Measurements from ENCODE around the gene MARCHF6.
A peak's percentile ranks its signal among the peaks of the same experiment; 100 is the strongest.
"Not testable (repeated sequence)": the region's sequence is repeated elsewhere in the genome, so short reads cannot be mapped to it uniquely, and the experiment has no call there.

Gene MARCHF6

DNA sequence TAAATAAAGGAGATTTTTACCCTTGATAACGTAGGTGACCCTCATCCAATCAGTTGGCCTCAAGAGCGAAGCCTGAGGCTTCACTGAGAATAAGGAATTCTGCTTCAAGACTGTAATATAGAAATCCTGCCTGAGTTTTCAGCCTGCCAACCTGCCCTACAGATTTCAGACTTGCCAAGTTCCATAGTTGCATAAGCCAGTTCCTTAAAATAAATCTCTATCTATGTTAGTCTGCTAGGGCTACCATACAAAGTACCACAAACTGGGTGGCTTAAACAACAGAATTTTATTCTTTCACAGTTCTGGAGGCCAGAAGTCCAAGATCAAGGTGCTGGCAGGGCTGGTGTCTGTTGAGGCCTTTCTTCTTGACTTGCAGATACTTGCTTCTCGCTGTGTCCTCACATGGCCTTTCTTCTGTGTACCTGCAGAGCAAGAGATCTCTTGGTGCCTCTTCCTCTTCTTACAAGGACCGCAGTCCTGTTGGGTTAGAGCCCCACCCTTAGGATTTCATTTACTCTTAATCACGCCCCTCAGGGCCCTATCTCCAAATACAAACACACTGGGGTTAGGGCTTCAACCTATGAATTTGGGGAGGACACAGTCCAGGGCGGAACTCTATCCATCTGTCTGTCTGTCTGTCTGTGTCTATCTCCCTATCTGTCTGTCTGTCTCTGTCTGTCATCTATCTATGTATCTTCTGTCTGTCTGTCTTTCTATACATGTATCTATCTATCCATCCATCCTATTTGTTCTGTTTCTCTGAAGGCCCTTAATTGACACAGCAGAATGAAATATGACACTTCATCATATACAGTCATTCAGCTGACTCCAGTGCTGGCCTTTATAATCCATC, 28.8 kb upstream of the MARCHF6 start:
- DNase-seq, result no peak

DNA sequence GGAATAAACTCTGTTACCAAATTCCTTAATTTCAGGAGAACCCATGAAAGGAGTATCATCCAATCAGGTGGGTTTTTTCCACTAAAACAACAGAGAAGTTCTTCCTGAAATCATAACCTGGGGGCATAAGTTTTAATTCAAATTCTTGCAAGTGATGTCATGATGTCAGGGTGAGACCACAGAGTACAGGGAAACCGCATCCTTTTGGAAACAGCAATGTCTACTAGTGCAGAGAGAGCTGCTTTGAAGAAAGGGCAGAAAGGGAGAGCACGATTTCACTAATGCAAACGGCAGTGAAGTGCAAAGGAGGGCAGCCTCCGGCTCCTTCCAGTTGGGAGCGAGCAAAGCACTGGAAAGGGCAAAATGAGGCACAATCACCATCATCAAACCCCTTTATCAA, 25.2 kb upstream of the MARCHF6 start:
- no peak for DNase-seq

DNA sequence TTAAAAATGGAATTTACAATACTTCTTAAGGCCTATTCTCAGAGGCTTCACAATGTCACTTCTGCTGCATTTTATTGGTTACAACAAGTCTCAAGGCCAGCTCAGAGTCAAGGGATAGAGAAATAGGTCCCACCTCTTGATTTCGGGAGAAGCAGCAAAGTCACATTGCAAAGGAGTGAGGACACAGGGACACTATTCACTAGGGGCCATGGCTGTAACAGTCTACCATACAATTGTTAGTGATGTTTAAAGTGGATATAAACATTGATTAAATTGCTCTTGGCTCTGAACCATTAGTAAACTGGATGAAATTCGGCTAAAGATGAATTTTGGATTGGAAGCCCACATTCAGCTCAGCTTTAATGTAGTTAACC, 24.1 kb upstream of the MARCHF6 start:
- DNase-seq, result no peak

DNA sequence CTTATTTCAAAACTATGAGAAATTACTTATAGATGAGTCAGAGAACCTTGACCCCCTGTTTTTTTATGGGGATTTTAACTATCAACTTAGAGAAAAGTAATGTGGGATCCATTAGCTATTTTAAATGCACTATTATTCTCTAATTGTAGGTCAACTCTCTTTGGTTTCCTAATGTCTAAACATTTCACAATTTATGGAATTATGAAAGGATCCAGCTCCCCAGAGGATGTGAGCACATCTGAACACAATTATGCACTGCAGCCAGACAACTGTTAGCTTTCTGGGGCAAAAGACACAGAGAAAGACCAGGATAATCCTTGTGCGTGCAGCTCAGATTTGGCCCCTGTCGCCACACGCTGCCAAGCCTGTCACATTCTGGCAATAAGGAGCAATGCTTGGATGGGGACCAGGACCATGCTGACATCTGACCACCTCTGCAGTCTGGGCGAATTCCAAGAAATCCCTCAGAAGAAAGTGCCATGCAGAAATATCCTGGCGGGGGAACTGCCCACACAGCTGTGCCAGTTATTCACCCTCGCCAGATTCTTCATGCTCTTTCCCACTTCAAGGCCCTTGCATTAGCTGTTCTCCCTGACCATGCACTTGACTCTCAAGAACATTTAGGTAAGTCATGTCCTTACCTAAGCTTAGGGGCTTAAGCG, 23.5 kb upstream of the MARCHF6 start:
- no peak for DNase-seq

DNA sequence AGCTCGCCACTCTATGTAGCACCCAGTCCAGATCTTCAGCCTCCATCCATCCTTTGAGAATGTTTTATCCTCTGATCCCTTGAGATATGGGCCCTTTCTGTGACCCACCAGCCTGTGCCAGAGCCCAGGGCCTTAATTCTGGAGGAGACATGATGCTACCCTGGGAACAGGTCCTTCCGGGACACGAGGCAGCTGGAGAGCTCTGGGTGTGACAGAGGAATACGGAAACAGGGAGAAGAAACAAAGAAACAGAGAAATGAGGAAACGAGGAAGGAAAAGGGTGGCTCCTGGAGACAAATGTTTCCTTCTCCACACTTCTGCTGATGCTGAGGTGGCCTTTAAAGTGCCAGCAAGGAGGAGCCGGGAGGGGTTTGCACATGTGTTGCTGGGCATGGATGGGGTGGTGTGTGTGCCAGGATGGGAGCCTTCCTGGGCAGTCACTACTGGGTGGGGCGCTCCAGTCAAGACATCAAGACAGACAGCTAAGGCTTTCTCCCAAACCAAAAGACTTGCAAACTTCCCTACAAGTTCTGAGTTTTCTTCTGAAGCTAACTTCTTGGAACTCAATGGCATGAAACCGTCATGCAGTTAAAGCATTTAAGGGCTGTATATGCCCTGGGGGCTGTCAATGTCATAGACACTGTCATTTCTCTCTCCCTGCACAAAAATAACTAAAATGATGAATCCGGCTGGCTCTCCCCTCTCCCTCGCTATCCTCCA, 22.8 kb upstream of the MARCHF6 start:
- no peak for DNase-seq

DNA sequence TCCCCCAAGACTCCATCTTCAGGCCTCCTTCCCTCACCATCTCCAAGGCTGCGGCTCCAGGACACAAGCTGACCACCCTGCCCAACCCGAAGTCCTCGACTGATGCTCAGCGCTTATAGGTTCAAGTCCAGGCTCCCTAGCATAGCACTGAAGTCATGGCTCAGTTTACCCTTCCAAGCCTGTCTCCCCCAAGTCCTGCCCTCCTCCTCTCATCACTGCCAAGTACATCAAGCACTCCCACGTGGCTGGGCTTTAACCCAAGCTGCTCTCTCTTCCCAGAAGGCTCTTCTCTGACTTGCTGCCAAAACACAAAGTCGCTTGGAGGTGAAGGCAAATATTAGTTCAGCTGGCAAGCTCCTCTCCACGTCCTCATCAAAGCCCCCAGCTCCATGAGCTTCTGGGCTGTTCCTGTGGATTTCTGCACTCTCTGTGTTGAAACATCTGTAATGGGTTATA, 22.1 kb upstream of the MARCHF6 start:
- no peak for DNase-seq

DNA sequence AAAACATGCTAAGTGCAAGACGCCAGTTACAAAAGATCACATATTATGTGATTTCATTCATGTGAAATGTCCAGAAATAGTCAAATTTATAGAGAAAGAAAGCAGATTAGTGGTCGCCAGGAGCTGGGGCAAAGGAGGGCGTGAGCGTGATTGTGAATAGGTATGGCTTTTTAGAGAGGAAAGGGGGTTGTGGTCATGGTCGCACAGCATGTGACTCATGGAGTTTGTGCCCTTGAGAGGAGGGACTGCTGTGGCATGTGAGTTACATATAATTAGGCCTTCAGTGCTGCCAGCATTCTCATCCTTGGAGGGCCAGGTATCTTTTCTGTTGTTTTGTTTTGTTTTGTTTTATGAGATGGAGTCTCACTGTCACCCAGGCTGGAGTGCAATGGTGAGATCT, 21.2 kb upstream of the MARCHF6 start:
- no peak for DNase-seq

DNA sequence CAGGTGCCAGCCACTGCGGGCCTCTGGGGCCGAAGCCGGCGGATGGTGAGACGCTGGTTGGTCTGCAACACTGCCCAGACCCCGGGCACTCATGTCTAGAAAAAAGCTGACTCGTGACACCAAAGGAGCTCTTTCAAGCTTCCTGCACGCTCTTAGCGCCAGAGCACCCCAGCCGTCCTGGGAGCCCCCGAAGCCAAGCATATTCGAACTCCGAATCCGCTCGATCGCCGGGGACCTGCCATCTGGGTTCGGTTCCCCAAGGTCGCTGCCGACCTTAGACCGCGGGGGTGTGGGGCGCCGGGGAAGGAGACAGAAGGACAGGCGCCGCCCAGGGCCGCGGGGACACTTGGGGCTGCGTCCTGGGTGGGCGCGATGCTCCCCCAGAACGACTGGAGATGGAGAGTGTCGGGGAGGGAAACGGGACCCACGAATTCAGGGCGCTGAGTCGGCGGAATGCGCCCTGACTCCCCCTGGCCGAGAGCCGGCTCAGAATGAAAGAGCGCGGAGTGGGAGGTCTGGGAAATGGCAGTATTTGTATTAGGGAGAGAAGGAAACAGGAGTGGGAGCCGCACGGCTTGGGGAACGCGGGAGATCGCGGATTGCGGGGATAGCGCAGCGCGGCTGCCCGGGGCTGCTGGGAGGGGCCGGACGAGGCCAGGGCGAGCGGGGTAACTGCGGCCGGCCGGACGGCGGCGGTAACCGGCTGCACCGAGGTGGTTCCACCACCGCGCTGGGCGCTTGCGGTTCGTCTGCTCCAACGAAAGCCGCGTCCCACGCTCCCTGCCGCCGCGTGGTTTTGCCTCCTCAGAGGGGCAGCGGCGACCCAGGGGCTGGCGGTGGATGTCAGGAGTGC, 20.1 kb upstream of the MARCHF6 start:
- peak; percentile 8 for DNase-seq

DNA sequence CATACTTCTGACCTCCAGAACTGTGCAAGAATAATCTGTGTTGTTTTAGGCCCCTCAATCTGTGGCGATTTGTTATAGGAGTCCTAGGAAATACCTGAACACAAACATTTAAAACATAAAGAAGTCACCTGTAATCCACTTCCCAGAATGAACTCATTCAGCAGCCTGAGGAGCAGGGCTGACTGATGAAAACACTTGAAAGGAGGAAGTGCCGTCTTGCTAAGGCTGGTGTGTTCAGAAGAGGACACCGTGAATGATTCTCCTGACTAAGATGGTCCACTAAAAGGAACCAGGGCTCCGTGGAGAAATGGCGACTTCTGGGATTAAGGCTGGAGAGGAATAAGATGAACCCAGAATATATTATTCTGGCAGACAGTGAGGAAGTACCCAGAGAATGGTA, 18.7 kb upstream of the MARCHF6 start:
- DNase-seq, result no peak

DNA sequence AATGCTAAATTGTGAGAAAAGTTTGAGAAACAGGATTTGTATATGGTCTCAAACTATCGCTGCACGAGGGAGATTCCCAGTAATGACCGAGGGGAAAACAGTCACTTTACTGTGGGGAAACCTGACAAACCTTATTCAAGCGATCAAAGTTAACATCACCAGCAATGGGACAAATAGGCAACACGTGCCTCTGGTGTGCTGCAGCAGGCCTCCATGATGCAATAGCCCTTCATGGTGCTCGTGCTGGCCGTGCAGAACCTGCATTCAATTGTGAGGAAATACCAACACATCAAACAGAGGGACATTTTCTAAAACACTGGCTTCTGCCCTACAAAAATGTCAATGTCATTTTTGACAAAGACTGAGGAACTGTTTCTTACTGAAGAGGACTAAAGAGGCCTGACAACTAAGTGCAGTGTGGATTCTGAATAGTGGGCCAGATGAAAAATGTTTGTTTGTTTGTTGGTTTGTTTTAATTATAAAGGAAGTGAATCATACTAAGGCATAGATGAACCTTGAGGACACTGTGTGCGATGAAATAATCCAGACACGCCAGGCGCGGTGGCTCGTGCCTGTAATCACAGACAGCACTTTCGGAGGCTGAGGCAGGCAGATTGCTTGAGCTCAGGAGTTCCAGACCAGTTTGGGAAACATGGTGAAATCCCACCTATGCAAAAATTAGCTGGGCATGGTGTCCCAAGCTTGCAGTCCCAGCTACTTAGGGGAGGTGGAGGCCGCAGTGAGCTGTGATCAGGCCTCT, 17.6 kb upstream of the MARCHF6 start:
- DNase-seq, result no peak

DNA sequence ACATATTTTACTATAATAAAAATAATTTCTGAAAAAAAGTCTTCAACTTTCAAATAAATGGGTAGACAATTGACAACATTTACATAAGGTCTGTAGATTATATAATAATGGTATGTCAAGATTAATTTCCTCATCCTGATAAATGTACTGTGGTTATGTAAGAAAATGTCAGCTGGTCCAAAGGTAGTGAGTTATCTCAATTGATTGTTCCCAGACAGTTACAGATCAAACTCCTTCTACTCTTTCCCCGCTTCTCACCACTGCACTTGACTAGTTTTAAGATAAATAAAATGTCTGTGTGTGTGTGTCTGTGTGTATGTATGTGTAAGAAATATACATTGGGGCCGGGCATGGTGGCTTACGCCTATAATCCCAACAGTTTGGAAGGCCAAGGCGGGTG, 16.4 kb upstream of the MARCHF6 start:
- DNase-seq, result no peak

DNA sequence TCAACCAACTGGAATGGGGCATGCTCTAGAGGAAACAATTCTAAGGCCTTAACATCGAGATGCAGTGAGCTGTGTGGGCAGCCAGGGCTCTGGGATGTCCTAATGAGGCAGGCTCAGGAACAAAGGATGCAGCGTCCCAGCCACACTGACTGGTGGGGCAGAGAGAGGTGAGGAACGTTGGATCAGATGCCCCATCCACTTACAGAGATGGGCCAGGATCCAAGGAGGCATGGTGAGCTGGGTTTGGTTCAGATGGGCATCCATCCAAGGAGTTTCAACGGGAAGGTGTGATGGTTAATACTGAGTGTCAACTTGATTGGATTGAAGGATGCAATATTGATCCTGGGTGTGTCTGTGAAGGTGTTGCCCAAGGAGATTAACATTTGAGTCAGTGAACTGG, 15.5 kb upstream of the MARCHF6 start:
- DNase-seq, result no peak

DNA sequence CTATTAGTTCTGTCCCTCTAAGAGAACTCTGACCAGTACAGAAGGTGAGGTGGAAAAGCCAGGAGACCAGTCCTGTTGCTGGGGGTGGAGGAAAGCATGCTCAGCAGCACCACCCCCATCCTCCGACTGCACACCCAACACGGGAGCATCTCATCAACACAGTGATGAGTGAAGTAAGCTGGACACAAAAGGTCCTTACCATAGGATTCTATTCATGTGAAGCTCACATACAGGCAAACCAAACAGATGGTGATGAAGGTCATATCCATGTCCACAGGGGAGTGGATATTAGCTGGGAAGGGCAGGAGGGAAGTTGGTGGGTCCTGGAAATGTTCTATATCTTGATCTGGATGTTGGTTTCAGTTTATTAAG, 14.8 kb upstream of the MARCHF6 start:
- no peak for DNase-seq

DNA sequence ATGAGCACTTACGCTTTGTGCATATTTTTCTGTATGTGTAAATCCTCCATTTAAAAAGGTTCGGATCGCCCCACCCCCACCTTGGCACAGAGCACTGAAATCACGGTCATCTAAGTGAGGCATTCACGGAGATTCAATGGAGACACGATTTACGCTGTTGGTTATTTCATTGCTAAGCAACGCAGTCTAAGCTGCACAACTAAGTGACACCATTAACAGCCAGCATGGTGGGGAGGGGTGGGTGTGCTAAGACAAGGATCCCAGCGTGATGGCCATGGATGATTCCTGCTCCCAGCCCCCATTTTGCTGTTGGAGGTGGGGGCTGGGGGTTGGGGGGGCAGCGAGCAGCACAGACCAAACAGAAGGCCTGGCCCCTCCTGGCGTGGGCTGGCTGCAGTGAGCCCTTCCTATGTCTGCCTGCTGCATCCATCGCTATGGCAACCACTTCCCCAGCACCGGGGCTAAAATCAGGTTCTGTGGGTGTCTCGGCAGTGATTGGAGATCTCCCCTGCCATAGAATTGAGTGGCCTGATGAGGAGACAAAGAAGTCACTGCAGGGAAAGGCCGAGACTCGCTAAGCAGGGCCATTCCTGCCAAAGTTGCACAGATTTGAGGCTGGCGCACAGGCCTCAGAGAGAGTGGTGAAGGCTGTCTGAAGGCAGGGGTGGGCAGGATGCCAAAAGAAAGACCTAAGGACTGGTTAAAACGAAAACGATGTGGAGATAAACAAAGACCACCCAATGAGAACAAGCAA, 14.3 kb upstream of the MARCHF6 start:
- DNase-seq, result no peak

DNA sequence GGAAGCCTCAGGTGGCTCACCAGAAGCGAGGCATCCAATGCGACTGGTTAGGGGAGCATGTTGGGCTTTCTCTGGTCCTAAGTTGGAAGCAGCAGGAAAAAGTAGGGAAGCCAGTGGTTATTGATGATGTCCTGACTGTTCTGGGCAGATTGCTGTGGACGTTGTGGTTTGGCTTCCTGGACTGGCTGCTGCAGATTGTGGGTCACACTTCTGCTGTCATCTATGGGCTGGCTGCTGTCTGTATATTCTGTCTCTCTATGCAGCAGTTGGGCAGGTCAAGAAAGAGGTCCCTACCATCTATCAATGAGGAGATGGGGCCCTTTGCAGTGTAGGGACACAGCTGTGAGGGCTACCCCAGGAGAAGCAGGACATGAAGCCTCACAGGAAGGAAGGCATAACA, 13.5 kb upstream of the MARCHF6 start:
- DNase-seq, result no peak

DNA sequence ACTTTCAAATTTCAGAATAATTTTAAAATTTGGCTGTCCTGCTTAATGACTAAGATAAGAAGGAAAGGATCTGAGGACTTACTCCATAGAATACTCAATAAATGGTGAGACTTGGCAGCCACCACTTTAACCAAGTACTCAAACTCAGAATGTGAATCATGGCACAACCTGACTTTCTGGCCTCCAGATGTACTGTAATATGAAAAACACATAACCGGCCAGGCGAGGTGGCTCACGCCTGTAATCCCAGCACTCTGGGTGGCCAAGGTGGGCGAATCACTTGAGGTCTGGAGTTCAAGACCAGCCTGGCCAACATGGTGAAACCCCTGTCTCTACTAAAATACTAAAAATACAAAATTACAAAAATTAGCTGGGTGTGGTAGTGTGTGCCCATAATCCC, 10.0 kb upstream of the MARCHF6 start:
- DNase-seq, result no peak

DNA sequence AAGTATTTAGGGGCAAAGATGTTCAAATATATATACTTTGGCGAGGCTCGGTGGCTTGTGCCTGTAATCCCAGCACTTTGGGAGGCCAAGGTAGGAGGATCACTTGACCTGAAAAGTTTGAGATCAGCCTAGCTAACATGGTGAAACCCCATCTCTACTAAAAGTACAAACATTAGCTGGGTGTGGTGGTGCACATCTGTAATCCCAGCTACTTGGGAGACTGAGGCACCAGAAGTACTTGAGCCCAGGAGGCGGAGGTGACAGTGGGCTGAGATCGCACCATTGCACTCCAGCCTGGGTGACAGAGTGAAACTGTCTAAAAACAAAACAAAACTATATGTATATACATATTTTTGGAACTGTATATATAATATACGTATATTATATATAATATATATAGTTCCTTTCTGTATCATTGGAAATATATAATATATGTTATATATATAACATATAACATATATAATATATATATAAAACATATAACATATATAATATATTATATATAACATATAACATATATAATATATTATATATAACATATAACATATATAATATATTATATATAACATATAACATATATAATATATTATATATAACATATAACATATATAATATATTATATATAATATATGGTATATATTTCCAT, 8.9 kb upstream of the MARCHF6 start:
- not testable (repeated sequence) for DNase-seq

DNA sequence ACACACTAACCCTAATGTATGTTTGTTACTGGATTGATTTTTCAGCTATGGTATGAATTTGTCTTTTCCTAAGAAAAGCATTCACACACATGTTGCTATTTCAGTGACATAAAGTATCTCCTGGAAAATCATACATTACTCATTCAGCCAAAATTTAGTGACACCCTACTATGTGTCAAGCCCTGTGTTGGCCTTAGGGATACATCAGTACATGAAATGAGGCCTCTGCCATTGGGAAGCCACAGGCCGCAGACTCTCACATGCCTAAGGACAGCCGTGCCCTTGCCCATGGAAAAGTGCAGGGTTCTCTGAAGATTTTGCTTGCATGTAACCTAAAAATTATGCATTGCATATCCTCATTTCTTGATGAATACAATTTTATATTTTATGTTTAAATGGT, 5.2 kb upstream of the MARCHF6 start:
- no peak for DNase-seq

DNA sequence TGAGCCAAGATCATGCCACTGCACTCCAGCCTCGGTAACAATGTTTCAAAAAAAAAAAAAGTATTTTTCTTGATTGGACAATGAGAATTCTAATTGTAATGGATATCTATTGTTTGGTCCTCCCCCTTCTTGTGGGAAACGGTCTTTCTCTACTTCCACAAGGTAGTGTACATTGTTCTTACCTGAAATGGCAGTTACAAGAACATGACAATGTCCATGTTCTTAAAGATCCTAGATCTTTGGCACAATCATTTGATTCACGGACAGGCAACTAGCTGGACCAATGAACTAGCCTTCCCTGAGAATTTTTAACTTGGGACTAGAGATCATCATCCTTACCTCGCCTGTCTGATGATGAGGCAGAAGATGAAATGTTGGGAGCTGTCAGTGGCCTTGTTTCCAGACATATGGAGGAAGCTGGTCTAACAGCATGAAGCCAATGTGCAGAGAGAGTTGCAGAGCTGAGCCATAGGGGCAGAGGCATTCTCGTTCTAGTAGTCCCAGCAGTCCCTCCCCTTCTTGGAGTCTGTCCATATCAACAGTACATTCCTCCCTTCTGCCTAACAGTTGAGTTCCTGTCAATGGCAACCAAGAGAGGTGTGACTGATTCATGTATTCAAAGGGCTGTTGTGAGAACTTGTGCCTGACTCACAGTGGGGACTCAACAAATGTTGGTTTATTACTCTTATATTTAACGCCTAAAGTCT, 2.1 kb upstream of the MARCHF6 start:
- no peak for DNase-seq

DNA sequence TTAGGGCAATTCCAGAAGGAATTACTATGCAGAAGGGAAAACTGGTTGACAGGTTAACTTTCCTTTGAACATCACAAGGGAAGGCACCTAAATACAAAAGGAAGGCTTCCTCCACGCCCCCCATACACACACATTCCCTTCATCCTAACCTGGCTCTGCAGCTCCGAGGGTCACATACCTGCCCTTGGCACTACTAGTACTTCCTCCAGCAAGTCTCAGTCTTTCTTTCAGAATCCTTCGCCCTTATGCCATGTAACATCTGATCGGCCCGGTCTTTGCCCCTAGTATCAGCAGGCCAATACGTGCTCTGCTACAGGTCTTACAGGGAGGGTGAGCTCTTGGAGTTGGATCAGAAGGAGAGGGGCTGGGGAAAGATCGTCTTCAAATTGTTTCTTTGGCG, 1.6 kb upstream of the MARCHF6 start:
- no peak for DNase-seq
